ENCODE data around the gene SMIM35.
"Not testable (repeated sequence)": the region's sequence is repeated elsewhere in the genome, so short reads cannot be mapped to it uniquely, and the experiment has no call there.

The SMIM35 gene

DNA sequence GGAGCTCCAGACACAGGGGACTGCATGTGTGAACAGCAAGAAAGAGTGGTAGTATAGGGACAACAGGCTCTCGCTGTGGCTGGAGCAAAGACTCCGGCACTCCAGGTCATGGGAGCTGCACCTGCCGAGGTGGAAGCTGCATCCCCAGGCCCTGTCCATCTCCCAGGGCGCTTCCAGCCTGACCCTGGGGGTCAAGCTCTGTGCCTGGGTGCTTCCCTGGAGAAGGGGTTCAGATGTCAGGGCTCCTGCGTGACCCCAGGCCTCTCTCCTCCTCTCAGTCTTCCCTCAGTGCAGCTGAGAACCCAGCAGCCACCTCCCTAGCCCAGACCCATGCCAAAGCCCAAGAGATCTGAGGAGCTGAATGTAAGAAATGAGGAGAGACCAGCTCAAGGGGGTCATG lies 6.5 kb downstream of the SMIM35 start:
- intact Hi-C loops (cut with micrococcal nuclease), result no loop called here
- Mint-ChIP-seq H3K27me3 (peaks cover 1% of the 10 kb centered on the region), H3K4me1 (ENCODE audit: low read depth) (peaks cover 46% of the 10 kb centered on the region), H3K27ac (no peak overlapping the region), H3K36me3 (ENCODE audit: low read depth) (no peaks in the 10 kb centered on the region), H3K9me3 (no peaks in the 10 kb centered on the region), H3K4me3 (no peak overlapping the region)

DNA sequence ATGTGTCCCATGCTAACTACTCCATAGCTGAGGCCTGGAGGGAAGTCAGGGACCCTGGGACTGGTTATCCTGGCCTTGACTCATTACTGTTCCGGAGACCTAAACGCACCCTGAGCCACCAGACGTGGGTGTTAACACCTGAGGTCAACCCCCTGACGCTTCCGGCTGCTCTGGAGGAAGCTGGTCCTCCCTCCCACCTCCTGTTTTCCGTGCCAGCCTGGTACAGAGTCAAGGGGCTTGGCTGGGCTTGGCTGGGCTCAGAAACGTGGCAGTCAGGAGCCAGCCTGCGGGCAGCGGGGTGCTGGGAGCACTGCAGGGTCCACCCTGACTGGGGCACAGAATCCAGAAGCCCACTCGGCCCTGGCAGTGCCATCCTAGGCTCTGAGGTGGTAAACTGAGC lies 7.3 kb downstream of the SMIM35 start:
- Mint-ChIP-seq H3K27me3 (peaks cover 1% of the 10 kb centered on the region), H3K27ac (no peak overlapping the region)
- intact Hi-C loops (cut with micrococcal nuclease), result no loop called here

DNA sequence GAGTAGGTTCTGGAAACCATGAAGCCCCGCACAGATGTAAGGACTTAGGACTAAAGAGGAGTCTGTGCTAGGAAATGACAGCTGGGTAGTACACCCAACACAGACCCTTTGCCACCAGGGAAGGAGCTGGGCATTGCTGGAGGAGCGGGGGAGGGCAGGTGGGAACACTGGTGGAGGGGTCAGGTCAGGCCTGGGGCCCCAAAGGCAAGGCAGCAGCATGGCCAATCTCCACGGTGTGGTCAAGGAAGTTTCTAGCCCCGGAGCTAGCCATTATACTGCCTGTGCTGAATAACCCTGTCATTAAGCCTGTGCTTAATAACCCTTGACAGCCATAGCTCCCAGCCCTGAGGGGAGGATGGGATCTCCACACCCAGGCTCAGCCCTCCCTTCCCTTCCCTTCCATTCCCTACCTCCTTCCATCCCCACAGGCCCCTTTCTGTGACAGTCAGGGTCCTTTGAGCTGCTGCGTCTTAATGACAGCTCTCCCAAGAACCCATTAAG lies 7.8 kb downstream of the SMIM35 start:
- no peak overlapping the region for H3K4me3 Mint-ChIP-seq
- H3K36me3 Mint-ChIP-seq (ENCODE audit: low read depth), result no peaks in the 10 kb centered on the region
- H3K27ac Mint-ChIP-seq, result no peak overlapping the region
- peaks cover 1% of the 10 kb centered on the region for H3K27me3 Mint-ChIP-seq
- H3K4me1 Mint-ChIP-seq (ENCODE audit: low read depth), result peaks cover 42% of the 10 kb centered on the region
- intact Hi-C loops (cut with micrococcal nuclease), result no loop called here
- H3K9me3 Mint-ChIP-seq, result no peaks in the 10 kb centered on the region

More for the DNA sequence above, 7.3 kb downstream of the SMIM35 start:
- no peak overlapping the region for H3K4me3 Mint-ChIP-seq
- no peaks in the 10 kb centered on the region for H3K36me3 Mint-ChIP-seq (ENCODE audit: low read depth)
- H3K9me3 Mint-ChIP-seq, result no peaks in the 10 kb centered on the region
- H3K4me1 Mint-ChIP-seq (ENCODE audit: low read depth), result peaks cover 43% of the 10 kb centered on the region

DNA sequence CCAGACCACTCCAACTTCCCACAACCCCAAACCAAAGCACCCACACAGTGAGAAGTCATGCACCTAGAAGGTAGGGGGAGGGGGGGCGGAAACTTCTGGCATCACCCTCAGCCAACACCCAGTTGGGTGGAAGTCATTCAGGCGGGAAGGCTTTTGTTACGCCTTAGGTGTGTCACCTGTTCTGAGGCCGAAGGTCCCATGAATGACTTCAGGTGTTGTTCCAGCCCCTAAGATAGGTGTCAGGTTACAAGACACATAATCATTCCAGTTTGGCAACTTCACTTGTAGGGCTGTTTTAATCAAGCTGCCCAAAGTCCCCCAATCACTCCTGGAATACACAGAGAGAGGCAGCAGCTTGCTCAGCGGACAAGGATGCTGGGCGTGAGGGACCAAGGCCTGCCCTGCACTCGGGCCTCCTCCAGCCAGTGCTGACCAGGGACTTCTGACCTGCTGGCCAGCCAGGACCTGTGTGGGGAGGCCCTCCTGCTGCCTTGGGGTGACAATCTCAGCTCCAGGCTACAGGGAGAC lies 9.9 kb downstream of the SMIM35 start, which contains the start of gene TMPRSS4:
TSS of gene TMPRSS4 (plus strand) at position 325 of the 528 bp plus-strand sequence. CDS start 225 bp downstream, outside the sequence.
- H3K4me3 Mint-ChIP-seq, result no peak within 1 kb of the TSS
- H3K27ac Mint-ChIP-seq, result no peak within 1 kb of the TSS
- peaks cover 25% of the 10 kb centered on the region for H3K4me1 Mint-ChIP-seq (ENCODE audit: low read depth)
- no peaks in the 10 kb centered on the region for H3K9me3 Mint-ChIP-seq
- intact Hi-C loops (cut with micrococcal nuclease), result no loop called here
- H3K27me3 Mint-ChIP-seq, result peaks cover 1% of the 10 kb centered on the region
- H3K36me3 Mint-ChIP-seq (ENCODE audit: low read depth), result no peaks in the 10 kb centered on the region

DNA sequence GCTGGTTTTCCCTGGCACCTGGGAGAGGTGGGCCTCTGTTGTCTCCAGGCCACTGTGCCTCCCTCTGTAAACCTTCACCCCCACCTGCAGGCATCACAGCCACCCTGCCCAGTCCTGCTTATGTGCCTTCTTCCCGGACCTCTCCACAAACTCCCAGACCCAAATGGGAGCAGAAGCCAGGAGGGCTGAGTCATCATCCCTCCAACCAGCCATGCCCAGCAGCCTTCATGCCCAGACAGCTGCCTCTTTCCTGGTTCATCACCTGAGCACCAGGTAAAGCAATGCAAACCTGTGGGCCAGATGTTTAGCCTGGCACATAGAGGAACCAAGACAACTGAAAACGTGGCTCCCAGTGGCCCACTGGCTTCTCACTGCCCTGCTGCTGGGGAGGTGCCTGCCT lies 12.0 kb downstream of the SMIM35 start:
- no peaks in the 10 kb centered on the region for H3K36me3 Mint-ChIP-seq (ENCODE audit: low read depth)
- intact Hi-C loops (cut with micrococcal nuclease), result no loop called here
- peaks cover 1% of the 10 kb centered on the region for H3K27me3 Mint-ChIP-seq
- H3K9me3 Mint-ChIP-seq, result no peaks in the 10 kb centered on the region
- no peak overlapping the region for H3K4me3 Mint-ChIP-seq
- peaks cover 15% of the 10 kb centered on the region for H3K4me1 Mint-ChIP-seq (ENCODE audit: low read depth)
- no peak overlapping the region for H3K27ac Mint-ChIP-seq

DNA sequence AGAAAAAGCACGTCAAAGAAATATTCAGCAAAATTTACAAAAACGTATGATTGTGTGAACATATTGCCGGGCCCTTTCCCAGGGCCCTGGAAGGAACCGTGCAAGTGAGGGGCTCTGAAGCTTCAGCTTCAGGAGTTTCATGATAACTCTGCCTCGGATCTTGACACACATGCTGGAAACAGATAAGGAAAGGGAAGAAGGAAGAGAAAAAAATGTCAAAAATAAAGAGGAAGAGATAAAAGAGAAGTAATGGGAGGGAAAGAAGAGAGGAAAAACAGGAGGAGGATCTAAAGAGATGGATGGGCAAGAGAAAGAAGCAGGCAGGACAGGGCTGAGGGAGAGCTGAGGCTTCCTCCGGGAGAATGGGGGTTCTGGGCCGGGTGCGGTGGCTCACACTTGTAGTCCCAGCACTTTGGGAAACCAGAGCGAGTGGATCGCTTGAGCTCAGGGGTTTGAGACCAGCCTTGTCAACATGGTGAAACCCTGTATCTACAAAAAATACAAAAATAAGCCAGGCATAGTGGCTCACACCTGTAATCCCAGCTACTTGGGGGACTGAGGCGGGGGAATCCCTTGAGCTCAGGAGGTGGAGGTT lies 12.6 kb downstream of the SMIM35 start:
- no peaks in the 10 kb centered on the region for H3K9me3 Mint-ChIP-seq
- H3K4me3 Mint-ChIP-seq, result no peak overlapping the region
- no peaks in the 10 kb centered on the region for H3K27me3 Mint-ChIP-seq
- intact Hi-C loops (cut with micrococcal nuclease), result no loop called here
- H3K36me3 Mint-ChIP-seq (ENCODE audit: low read depth), result no peaks in the 10 kb centered on the region
- peaks cover 15% of the 10 kb centered on the region for H3K4me1 Mint-ChIP-seq (ENCODE audit: low read depth)
- no peak overlapping the region for H3K27ac Mint-ChIP-seq

DNA sequence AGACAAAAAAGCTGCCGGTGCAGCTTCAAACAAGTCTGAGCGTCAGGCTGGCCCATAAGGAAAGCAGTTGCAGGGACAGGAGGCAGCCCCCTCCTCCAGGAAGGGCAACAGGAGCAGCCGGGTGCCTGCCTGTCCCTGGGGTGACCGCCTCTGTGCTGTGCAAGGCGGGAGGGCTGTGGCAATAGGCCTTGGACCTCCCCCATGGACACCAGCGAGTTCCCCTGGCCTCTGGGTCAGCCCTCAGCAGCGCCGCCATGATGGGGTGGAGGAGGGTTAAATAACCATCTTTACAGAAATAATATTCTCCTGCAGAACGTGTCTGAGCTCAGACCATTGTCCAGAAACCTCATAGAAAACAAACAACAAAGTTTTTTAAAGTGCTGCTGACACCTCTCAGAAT lies 13.2 kb downstream of the SMIM35 start:
- Mint-ChIP-seq H3K4me3 (no peak overlapping the region), H3K36me3 (ENCODE audit: low read depth) (no peaks in the 10 kb centered on the region), H3K27me3 (no peaks in the 10 kb centered on the region), H3K27ac (no peak overlapping the region), H3K4me1 (ENCODE audit: low read depth) (peaks cover 13% of the 10 kb centered on the region), H3K9me3 (no peaks in the 10 kb centered on the region)
- intact Hi-C loops (cut with micrococcal nuclease), result no loop called here

DNA sequence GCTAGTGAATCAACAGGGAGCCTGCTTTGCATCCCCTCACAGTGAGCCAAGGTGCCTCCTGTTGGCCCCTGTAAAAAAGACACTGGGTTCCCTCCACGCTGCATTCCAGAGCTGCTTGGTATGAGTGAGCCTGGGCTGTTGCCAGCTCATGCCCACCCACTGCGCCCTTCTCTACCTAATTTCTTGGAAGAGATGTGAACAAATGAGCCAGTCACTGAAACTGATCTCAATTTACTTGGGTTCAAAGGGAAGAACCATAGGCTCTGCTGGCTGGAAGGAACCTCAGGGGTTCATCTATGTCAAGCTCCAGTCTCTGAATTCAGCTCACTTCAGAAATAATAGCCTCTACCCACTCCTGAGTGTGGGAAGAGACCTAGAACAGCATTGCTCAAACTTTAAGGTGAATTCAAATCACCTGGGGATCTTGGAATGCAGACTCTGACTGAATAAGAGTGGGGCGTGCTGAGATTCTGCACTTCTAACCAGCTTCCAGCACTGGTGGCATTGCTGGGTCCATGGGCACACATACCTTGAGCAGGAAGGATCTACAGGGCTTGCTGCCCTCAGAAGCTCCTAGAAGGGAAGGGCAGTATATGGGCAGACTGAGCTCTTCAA lies 15.2 kb downstream of the SMIM35 start:
- H3K4me1 Mint-ChIP-seq (ENCODE audit: low read depth), result peaks cover 6% of the 10 kb centered on the region
- H3K4me3 Mint-ChIP-seq, result no peak overlapping the region
- H3K27ac Mint-ChIP-seq, result no peak overlapping the region
- H3K27me3 Mint-ChIP-seq, result no peaks in the 10 kb centered on the region
- H3K36me3 Mint-ChIP-seq (ENCODE audit: low read depth), result no peaks in the 10 kb centered on the region
- intact Hi-C loops (cut with micrococcal nuclease), result no loop called here
- no peaks in the 10 kb centered on the region for H3K9me3 Mint-ChIP-seq

DNA sequence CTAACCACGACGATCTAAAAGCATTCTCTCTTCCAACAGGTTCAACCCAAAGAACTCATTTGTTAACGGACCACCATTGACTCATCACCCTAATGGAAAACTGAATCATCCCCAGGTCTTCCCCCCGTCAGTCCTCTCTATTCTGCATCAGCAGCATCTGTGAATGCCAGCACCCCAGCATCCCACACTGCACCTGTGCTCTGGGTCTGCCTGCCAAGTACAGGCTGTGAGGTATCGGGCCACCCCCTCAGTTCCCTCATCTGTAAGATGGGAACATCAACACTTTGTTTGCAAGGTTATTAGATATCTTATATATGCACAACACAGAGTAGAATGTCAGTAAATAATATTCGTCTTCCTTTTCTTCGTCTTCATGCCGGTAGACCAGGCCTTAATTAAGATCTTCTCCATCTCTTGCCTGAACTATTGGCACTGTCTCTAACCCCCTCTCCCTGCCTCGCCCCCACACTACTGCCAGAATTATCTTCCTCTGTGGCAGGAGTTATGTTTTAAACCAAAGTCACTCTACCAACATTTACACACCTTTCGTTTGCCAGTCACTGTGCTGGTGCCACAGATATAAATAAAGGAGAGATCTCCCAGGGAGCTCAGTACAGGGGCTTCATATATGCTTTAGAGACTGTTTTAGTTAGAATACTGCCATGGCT lies 17.7 kb downstream of the SMIM35 start:
- no peaks in the 10 kb centered on the region for H3K36me3 Mint-ChIP-seq (ENCODE audit: low read depth)
- intact Hi-C loops (cut with micrococcal nuclease), result no loop called here
- no peak overlapping the region for H3K27ac Mint-ChIP-seq
- H3K27me3 Mint-ChIP-seq, result no peaks in the 10 kb centered on the region
- no peak overlapping the region for H3K4me3 Mint-ChIP-seq
- peaks cover 3% of the 10 kb centered on the region for H3K4me1 Mint-ChIP-seq (ENCODE audit: low read depth)
- no peaks in the 10 kb centered on the region for H3K9me3 Mint-ChIP-seq

DNA sequence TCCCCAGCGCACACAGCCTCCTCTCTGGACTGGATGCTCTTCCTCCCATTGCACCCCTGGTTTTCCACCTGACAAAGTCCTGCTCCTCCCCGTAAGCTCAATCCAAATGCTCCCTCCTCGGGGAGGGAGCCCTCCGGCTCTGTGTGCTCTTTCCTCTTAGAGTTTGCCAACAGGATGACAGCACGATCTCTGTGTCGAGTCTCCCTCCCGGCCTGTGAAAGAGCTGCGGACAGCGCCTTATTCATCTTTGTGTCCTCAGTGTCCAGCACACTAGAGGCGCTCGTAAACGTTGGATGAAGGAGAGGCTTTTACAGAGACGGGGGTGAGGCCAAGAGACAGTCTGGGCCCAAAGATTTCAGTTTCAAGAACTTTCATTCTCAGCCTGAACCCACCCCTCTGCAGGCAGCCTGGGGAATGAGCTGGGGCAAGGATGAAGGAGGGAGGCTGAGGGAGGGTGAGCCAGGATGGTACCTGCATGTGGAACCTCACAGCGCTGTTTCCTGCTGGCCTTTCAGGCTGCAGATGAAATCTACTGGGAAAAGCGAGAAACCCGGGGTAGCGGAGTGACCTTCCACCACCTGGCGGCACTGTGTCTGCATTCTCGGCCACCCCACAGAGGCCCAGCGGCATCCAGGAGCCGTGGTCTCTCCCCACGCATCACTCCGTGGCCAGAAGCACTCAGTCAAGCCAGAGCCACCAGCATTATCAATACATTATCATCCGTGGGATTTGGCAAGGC lies 18.4 kb downstream of the SMIM35 start:
- H3K4me1 Mint-ChIP-seq (ENCODE audit: low read depth), result no peaks in the 10 kb centered on the region
- intact Hi-C loops (cut with micrococcal nuclease), result no loop called here
- no peaks in the 10 kb centered on the region for H3K9me3 Mint-ChIP-seq
- no peak overlapping the region for H3K4me3 Mint-ChIP-seq
- H3K36me3 Mint-ChIP-seq (ENCODE audit: low read depth), result no peaks in the 10 kb centered on the region
- no peak overlapping the region for H3K27ac Mint-ChIP-seq
- no peaks in the 10 kb centered on the region for H3K27me3 Mint-ChIP-seq

DNA sequence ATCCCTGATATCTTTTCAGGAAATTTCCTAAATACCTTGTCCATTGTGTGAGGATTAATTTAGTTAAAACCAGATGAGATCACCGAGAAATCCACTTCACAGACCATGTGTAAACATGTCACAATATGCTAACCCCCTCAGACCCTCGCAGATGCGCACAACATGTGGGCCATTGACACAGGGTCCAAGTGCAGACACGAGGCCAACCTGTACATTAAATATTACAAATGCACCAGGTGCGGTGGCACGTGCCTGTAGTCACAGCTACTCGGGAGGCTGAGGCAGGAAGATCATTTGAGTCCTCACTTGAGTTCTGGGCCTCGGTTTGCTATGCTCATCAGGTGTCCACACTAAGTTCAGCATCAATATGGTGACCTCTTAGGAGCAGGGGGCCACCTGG lies 19.8 kb downstream of the SMIM35 start:
- no peaks in the 10 kb centered on the region for H3K9me3 Mint-ChIP-seq
- no peaks in the 10 kb centered on the region for H3K36me3 Mint-ChIP-seq (ENCODE audit: low read depth)
- no peak overlapping the region for H3K4me3 Mint-ChIP-seq
- H3K4me1 Mint-ChIP-seq (ENCODE audit: low read depth), result no peaks in the 10 kb centered on the region
- H3K27ac Mint-ChIP-seq, result no peak overlapping the region
- intact Hi-C loops (cut with micrococcal nuclease), result no loop called here
- H3K27me3 Mint-ChIP-seq, result peaks cover 3% of the 10 kb centered on the region

DNA sequence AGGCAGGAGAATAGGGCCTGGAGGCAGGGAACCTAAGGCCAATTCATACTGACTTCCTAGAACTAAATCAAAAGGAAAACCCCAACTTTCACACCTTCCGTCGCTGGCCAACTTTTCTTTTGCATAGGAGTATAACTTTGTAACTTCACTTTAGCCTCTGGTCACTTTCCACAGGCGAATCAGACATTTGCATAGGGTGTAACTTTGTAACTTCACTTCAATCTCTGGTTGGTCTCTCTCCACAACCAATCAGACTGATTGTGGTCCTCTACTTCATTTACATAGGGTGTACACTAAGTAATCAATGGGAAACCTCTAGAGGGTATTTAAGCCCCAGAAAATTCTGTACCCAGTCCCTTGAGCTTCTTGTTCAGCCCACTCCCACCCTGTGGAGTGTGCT lies 21.4 kb downstream of the SMIM35 start:
- Mint-ChIP-seq H3K36me3 (ENCODE audit: low read depth) (no peaks in the 10 kb centered on the region), H3K27ac (no peak overlapping the region), H3K4me3 (no peak overlapping the region), H3K9me3 (no peaks in the 10 kb centered on the region), H3K27me3 (peaks cover 5% of the 10 kb centered on the region), H3K4me1 (ENCODE audit: low read depth) (peaks cover 7% of the 10 kb centered on the region)
- intact Hi-C loops (cut with micrococcal nuclease), result no loop called here

DNA sequence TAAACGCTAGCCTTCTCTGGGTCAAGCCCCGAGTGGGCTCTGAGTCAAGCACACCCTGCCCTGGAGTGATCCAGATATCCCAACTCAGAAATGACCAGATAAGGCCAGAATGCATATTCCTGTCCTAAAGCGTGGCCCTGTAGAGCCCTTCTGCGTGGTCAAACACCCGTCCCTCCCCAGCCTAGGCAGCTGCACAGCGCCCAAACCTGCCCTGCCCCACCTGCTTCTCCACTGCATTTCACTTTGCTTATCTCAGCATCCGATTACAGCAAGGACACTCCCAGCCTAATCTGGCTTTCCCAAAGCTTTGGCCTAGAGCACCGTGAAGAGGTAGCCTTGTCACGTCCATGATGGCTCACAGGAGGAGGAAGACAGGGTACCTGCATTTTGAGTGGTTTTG lies 21.8 kb downstream of the SMIM35 start:
- no peaks in the 10 kb centered on the region for H3K36me3 Mint-ChIP-seq (ENCODE audit: low read depth)
- intact Hi-C loops (cut with micrococcal nuclease), result no loop called here
- peaks cover 11% of the 10 kb centered on the region for H3K4me1 Mint-ChIP-seq (ENCODE audit: low read depth)
- peaks cover 5% of the 10 kb centered on the region for H3K27me3 Mint-ChIP-seq
- no peak overlapping the region for H3K27ac Mint-ChIP-seq
- H3K4me3 Mint-ChIP-seq, result no peak overlapping the region
- H3K9me3 Mint-ChIP-seq, result no peaks in the 10 kb centered on the region

DNA sequence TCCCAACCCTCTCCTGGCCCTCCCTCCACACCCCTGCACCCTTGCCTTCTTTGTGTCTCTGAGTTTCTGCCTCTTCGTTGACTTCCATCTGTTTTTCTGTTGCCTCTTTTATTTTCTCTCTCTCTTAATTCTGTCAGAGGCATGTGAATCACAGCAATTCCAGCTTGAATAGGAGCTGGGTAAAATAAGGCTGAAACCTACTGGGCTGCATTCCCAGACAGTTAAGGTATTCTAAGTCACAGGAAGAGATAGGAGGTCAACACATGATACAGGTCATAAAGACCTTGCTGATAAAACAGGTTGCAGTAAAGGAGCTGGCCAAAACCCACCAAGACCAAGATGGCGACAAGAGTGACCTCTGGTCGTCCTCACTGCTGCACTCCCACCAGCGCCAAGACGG lies 24.1 kb downstream of the SMIM35 start:
- H3K27ac Mint-ChIP-seq; H3K27me3 Mint-ChIP-seq; H3K9me3 Mint-ChIP-seq; H3K4me3 Mint-ChIP-seq; intact Hi-C loops (cut with micrococcal nuclease); H3K36me3 Mint-ChIP-seq (ENCODE audit: low read depth): not testable (repeated sequence)
- H3K4me1 Mint-ChIP-seq (ENCODE audit: low read depth), result peaks cover 21% of the 10 kb centered on the region

Data from dendritic cell treated with granulocyte-macrophage colony-stimulating factor and Interleukin-4, amounts not matched to agents 40 ng/mL and 50 ng/mL, for 4 days (primary cell).